Gastroesophageal sphincter (tissue), 3 donors: ENCODE measurements around the gene EML2.

Experiments
- EP300 ChIP-seq: sonication (generic); formaldehyde crosslinking; IDR thresholded peaks from one replicate; pipeline ENCODE4 v1.6.1; 2017; ENCODE audit warnings: antibody characterized with exemption, mild to moderate bottlenecking
- POLR2A ChIP-seq, 2 donors: fragments of 450-650 bp; IDR thresholded peaks; one replicate each; pipeline ENCODE4 v1.6.1; 2017; ENCODE audit warnings: antibody characterized with exemption in 2 of 2, mild to moderate bottlenecking in 2 of 2, moderate library complexity in 1 of 2
- TF ChIP-seq, protein P1 (sequence below), 4 experiments: fragments of 200-600 bp in 2 of 4; fragments of 450-650 bp in 2 of 4; sonication (generic) in 1 of 4; IDR thresholded peaks; one replicate each; pipeline ENCODE4 v1.5.1; 2017 to 2019; ENCODE audit warnings: antibody characterized with exemption in 4 of 4, mild to moderate bottlenecking in 2 of 4, moderate library complexity in 2 of 4

DNA sequence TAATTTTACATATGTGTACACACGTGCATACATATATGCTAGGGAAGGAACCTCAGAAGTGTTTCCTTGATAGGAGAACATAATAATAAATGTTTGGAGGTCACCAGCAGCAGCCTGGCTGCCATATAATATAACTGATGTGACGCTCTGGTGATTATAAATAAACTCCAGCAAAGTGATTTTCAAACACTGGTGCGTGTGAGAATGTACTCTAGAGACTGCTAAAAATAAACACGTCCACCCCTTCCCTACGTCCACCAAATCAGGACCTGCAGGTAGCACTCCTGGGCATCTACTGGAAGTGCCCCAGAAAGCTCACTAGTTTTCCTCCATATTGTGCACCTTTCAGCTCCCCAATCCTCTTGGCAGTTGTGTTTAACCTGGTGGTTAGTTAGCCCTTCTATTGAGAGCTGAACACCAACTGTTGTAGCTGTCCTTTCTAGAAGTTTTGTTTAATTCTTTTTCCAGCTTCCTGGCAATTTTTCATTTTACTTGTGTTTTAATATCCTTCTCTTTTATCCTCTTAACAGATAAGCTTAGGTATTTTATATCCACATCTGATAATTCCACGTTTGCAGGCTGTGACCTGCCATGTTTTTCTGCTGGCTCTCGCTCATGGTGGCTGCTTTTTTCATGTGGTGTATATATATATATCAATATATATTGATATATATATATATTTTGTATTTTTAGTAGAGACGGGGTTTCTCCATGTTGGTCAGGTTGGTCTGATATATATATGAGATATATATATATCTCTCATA is 67.6 kb downstream of the EML2 start:
- TF ChIP-seq, protein P1, sequence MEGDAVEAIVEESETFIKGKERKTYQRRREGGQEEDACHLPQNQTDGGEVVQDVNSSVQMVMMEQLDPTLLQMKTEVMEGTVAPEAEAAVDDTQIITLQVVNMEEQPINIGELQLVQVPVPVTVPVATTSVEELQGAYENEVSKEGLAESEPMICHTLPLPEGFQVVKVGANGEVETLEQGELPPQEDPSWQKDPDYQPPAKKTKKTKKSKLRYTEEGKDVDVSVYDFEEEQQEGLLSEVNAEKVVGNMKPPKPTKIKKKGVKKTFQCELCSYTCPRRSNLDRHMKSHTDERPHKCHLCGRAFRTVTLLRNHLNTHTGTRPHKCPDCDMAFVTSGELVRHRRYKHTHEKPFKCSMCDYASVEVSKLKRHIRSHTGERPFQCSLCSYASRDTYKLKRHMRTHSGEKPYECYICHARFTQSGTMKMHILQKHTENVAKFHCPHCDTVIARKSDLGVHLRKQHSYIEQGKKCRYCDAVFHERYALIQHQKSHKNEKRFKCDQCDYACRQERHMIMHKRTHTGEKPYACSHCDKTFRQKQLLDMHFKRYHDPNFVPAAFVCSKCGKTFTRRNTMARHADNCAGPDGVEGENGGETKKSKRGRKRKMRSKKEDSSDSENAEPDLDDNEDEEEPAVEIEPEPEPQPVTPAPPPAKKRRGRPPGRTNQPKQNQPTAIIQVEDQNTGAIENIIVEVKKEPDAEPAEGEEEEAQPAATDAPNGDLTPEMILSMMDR (IDR thresholded peaks at IDR 0.05) = no peak
- no peak for TF ChIP-seq EP300
- TF ChIP-seq POLR2A (IDR thresholded peaks at IDR 0.05) = no peak
